ENCODE data around the gene SMARCAL1.
A peak's percentile ranks its signal among the peaks of the same experiment; 100 is the strongest.

The SMARCAL1 gene

DNA sequence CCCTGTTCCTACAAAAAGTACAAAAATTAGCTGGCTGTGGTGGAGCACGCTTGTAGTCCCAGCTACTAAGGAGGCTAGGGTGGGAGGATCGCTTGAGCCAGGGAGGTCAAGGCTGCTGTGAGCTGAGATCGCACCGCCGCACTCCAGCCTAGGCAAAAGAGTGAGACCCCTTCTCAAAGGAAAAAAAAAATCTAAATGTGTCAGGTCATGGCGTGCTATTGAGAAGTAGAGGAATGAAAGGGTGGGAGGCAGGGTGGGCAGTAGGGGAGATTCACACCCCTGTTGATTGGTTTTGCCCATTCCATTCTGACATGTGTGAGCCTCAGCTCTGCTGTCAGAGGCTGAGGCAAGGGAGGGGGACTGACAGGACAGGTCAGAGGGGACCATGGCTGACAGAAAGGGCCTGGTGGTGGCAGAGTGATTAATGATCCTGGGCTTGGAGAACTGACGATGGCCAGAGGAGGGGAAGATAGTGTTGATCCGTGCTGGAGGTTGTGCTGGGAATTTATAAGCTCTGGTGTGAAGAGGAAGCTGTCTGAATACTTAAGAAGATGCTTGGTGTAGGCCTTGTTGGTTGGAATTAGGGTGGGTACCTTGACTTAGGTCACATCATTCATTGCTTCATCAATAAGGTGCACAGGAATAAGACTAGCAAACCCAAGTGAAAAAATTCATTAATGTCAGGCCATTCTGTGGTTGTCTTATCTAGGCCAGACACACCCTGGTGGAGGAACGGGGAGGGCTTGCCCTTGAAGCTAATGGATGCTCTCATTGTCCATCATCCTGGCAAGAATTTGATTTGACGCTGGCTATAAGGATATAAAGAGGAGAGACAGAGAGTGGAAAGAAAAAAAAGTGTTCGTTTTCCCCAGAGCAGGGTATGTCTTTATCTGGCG is 19.1 kb upstream of the SMARCAL1 start:
- DNase-seq: no peak

DNA sequence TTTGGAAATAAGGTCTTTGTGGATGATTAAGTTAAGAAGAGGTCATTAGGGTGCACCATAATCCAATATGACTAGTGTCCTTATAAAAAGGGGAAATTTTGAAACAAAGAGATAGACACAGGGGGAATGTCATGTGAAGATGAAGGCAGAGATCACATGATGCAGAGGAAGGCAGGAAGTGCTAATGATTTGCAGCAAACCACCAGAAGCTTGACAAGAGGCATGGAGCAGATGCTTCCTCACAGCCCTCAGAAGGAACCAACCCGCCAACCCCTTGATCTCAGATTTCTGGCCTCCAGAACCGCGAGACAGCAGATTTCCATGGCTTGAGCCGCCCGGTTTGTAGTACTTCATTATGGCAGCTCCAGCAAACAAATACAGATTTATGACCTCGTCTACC is 17.4 kb upstream of the SMARCAL1 start:
- DNase-seq: no peak

DNA sequence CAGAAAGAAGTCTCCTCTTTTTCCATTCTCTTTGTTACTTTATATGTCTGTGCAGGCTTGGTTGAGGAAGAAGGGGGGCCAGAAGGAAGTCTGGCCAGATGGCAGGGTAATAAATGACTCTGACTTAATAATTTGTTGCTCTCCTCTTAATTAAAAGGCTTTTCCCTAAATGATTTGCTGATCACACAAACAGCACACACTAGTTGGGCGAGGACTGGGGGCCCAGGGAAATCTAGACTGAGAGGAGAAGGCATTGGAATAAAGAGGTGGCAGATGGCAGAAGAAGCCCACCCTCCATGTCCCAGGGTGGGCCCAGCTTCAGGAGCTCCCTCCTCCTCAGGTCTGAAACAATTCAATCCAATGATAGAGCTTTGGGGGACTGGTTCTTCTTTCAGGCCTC is 12.7 kb upstream of the SMARCAL1 start:
- DNase-seq: no peak

- no peak for DNase-seq
Observed at GRCh38 chr2:216402751-216403150, 9.5 kb upstream of the SMARCAL1 start.

GRCh38 chr2:216404010-216404618 is 8.2 kb upstream of the SMARCAL1 start:
- peak; percentile 29 for DNase-seq

DNA sequence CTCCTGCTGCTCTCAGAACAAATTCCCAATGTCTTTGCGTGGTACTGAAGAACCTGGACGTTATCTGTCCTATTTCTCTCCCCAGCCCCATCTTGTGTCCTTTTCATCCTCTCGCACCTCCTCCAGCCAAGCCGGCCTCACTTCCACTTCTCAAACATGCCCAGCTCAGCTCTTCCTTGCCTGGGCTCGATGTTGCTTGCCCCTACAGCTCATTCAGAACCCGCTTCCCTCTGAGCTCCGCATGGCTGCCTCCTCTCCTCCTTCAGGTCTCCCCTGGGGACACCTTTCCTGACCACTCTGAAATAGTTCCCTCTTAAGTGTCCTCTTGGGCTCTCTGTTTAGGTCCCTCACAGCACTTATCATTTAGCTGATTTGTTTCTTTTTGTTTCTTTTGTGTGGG is 6.7 kb upstream of the SMARCAL1 start:
- no peak for DNase-seq

GRCh38 chr2:216406826-216407225 is 5.5 kb upstream of the SMARCAL1 start:
- no peak for DNase-seq

- no peak for DNase-seq
Observed at GRCh38 chr2:216408426-216409290, 3.6 kb upstream of the SMARCAL1 start.

DNA sequence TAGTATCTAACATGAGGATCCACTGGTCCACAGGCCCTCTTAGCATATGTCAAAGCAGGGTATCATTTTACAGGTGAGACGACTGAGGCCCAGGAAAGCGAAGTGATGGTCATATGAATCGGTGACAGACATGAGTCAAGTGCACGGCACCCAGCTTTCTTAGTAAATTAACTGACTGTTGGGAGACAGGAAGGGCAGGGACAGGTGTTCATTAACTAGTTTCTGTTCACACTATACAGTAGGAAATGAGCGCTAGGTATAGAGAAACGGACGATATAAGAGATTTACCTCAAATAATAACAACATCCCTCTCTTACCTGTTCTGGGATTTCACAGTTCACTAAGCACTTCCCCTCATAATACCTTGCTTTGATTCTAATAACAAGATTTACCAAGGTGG is 1.7 kb upstream of the SMARCAL1 start:
- DNase-seq: no peak

DNA sequence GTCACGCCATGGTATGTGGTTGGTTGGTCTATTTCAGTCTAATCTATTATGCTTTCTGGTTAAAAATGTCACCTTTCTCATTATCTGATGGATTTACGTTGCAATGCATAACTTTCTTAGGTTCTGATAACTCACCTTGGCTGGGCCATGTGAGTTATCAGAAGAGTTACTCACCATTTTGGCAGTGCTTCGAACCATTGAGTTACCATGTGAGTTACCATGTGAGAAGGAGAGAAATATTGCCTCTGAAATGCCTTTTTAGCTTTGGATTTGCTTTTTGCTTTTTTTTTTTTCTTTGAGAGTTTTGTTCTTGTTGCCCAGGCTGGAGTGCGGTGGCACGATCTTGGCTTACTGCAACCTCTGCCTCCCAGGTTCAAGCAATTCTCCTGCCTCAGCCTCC is 1.6 kb downstream of the SMARCAL1 start:
- no peak for DNase-seq

DNA sequence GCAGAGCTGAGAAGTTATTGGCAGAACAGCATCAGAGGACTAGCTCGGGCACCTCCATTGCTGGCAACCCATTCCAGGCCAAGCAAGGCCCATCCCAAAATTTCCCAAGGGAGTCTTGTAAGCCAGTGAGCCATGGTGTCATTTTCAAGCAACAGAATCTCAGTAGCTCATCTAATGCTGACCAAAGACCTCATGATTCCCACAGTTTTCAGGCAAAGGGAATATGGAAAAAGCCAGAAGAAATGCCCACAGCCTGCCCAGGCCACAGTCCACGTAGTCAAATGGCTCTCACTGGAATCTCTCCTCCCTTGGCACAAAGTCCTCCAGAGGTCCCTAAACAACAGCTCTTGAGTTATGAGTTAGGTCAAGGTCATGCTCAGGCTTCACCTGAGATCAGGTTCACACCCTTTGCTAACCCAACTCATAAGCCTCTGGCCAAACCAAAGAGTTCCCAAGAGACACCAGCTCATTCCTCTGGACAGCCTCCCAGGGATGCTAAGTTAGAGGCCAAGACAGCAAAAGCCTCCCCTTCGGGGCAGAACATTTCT is 2.6 kb downstream of the SMARCAL1 start:
- no peak for DNase-seq

- no peak for DNase-seq
Observed at GRCh38 chr2:216415541-216415940, 3.3 kb downstream of the SMARCAL1 start.

- DNase-seq: no peak
Observed at GRCh38 chr2:216416571-216417307, 4.5 kb downstream of the SMARCAL1 start.

- no peak for DNase-seq
Observed at GRCh38 chr2:216418981-216419380, 6.7 kb downstream of the SMARCAL1 start.

DNA sequence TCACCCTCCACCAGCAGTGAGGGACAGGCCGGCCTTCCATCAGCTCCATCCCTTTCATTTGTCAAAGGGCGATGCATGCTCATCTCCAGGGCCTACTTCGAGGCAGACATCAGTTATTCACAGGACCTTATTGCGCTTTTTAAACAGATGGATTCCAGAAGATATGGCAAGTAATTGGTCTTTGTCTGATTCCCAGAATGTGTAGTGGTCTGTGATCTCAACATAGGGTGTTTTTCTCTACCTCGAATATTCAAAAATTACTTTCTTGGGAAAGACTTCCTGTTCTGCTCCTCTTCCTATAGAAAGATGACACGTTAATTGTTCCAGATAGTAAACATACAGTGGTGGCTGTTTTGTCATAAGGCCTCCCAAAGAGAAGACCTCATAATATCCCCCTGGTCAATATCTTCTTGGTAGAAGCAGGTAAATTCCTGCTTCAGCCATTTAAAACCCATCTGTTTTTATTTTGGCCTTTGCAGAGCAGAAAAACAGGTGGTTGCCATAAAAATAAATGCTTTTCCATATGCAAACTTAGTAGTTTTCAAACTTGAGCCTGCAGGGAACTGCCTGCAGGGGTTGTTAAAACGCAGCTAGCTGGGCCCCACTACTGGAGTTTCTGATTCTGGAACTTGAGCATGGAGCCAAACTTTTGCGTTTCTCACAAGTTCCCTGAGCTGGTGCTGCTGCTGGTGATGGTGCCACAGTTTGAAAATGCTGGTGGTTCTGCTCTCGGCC is 8.2 kb downstream of the SMARCAL1 start:
- DNase-seq: no peak

DNA sequence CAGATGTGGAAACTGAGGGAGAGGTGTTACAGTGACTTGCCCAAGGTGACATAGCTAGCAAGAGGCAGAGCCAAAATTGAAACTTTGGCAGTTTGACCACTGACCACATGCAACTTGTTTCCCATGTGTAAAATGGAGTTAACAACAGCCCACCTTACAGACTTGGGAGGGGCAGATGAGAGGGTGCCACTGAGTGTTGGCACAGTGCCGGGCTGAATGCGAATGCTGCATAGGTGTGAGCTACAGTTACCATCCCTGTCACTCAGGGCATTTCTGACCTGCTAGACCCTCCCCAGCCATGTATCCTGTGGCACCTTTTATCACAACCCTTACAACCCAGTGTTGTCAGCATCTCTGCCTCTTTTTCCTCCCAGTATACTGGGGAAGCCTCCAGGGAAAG is 10.8 kb downstream of the SMARCAL1 start:
- DNase-seq: no peak

GRCh38 chr2:216424274-216424673 is 12.0 kb downstream of the SMARCAL1 start:
- DNase-seq: no peak

DNA sequence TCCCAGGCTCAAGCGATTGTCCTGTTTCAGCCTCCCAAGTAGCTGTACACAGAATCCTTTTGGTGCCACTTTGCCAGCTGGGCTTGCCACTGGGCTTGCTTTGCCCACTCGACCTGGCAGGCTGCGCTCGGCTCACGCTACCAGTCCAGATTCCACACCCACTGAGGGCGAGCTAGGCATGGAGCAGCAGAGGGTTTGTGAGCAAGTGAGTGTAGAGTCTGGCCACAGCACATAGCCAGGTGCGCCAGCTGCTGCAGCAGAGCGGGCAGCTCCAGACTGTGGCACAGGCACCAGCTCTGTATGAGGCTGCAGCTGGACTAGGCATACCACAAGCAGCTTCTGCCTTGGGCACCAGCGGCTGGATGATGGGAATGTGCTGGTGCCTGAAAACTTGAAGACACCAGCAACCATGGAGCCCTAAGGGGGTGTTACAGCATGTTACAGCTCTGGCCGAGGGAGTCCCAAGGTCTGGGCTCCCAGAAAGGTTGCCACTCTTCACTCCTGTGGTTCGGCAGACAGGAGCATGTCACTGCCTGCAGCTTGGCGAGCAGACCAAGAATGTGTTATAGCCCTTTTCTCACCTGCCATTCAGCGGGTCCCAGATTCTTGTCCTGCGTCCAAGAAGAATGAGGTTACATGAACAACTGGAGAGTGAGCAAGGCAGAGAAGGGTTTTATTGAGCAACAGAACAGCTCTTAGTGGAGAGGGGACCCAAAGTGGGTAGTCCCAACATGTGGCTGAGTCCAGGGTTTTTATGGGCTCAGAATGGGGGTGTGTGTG is 12.9 kb downstream of the SMARCAL1 start:
- no peak for DNase-seq

DNA sequence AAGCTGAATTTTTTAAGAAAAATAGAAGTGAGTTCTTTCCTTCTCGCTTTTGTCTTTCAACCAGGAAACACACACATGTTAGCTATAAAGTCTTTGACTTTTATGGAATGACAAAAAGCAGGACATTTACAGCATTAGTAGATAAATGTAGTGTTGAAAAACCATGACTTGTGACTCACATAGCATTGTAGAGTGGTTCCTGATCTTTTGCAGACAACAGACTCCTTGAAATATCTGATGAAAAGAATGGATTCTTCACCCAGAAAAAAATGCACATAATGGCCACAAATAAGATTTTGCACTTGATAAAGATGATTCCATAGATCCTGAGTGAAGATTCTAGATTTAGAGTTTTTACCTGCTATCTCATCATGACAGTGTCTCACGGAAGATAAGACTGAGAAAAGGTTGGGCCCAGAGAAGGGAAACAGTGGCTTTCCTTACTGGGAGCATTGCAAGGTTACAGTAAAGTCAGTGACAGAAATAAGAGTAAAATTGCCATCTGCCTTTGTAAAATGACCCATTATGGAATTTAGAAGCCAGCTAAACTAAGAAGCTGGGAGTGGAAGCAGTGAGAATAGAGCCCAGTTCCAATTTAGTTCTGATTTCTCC is 14.0 kb downstream of the SMARCAL1 start:
- DNase-seq: no peak

DNA sequence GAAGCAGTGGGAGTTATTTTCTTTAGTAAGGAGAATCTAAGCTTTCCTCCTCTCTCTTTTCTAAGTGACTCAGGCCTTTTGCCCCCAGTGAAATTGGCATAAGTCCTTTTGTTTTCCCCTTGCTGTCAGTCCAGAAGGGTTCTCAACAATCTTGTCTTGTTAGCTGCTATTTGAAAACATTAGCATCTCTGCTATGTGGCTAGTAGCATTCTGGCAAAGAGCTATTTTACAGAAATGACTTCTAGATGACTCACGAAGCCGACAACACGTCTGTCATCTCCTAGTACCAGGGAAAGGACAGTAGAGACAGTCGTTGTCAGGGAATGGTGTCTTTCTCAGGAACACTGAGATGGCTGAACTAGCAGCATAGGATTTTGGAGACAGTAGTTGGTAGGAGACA is 14.7 kb downstream of the SMARCAL1 start:
- no peak for DNase-seq
